ENCODE measurements around the gene SPDYC.

Gene SPDYC, protein sequence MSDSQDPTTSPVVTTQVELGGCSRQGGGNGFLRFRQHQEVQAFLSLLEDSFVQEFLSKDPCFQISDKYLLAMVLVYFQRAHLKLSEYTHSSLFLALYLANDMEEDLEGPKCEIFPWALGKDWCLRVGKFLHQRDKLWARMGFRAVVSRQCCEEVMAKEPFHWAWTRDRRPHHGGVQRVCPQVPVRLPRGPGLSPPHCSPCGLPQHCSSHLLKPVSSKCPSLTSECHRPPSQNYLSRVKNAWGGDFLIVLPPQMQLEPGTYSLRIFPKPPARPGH

DNA sequence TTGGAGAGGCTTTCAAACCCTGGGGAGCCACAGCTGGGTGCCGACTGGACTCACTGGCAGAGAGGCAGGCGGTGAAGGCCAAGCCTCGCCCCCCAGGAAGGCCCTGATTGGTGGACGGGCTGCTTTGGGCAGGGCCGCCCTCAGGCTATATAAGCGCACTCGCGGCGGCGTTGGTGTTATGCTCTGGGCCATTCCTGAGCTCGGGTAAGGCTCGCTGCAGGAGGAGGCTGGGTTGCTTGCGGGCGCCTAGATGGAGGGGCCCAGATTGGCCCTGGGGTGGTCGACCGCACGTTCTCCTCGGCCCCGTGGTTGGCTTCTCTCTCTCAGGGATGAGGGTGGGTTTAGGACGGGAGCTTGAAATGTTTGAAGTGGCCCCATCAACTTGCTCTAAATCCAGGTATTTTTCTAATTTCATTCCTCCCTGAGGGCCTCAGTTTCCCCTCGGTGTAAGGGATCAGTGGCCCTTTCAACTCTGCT is at the start of gene SPDYC:
Gene SPDYC (plus strand): TSS at position 176 of the 477 bp plus-strand sequence. CDS start 1,125 bp downstream, outside the sequence.
- no peak for DNase-seq

DNA sequence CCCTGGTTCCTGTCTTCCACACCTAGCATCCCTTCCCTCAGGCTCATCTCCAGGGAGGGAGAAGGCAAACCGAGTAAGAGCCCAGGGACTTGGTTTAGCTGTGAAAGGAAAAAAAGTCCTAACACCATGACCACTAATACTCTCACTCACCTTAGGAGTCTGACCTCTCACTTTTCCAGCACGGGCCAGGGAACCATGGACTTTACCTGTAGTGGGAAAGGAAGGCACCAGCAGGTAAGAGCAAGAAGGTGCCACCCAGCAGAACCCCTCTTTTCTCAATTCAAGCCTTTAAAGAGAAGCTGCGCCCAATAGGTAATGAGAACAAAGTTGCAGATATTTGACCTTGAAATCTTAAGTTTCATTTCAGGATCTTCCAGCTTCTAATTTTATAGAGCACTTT is 49.2 kb upstream of the SPDYC start:
- DNase-seq: no peak

DNA sequence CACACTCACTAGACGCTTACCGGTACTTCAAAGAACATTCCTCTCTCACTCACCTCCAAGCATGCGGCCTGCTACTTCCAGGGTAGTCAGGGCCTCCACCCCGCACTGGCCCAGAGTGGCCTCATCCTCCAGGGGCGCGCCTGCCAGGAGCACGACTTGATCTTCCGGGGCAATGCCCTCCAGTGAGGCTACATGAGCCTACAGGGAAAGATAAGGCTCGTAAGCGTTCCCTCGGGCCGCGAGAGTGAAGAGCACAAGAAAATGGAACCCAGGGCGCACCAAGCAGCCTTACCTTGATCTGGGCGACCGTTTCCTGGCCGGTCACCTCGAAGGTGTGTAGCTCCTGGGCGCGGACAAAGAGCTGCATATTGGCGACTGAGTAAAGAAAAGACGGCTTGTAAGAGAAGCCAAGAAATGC is 48.6 kb upstream of the SPDYC start:
- no peak for DNase-seq

DNA sequence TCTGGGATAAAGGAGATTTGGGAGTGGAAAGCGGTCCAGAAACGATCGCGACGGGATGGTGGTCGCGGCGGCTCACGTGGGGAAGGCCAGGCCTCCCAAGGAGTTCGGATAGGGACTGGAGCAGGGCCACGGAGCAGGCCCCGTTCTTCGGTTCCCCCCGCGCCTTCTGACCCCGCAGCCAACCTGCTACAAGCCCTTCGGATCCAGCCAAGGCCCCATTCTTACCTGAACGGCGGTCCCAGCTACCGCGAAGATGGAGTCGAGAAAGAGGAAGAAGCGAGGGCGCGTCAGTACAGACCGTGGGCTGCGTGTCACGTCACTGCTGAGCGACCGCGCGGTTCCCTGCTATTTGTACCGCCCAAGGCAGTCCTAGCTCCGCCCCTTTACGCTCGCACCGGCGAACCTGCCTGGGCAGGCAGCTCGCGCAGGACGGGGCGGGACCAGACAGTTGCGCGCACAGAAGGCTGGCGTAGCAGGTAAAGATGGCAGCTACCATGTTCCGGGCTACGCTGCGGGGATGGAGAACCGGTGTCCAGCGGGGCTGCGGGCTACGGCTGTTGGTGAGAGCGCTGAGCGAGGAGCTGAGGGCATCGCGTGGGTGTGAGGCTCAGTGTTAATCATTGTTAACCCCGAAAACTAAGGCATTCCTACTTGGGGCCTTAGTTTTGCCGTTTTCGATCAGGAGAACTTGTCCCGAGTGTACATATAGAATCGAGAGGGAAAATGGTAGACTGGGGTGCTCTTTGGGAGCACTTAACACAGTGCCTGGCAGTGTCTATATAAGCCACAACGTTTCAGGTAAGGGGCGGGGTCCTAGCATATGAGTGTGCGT is 48.0 kb upstream of the SPDYC start, which contains the start of the genes FAU and MRPL49:
Gene FAU (minus strand): TSS at position 270 of the 832 bp plus-strand sequence. CDS start 321 bp downstream, outside the sequence.
Gene MRPL49 (plus strand): TSS at position 457 of the 832 bp plus-strand sequence. CDS start 26 bp downstream, at position 483.
- DNase-seq: peak; percentile 95

DNA sequence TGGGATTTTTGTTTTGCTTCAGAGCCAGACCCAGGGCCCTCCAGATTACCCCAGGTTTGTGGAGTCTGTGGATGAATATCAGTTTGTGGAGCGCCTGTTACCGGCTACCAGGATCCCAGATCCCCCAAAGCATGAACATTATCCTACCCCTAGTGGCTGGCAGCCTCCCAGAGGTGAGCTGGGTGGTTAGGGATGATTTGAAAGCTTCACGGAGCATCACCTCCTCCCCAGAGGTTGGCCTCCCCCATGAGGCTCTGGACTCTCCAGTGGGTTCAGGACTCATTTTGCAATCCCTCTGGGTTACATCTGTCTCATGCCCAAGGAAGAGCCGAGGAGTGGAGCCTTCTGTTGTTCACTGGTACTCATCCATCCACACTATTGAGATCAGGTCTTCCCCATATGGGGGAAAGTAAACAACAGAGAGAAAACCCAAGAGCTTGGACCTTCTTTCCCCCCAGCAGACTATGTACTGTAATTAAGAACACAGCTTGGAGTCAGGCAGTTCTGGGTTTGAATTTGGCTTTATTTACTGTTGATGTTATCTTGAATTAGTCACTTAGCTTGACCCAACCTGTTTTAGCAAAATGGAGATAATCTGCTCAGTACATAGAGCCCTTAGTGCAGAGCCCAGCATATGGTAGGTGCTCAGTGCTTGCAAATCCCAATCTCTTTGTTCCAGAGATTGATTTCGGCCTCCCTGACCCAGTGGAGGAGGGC is 45.4 kb upstream of the SPDYC start:
- DNase-seq: no peak

GRCh38 chr11:65125197-65126056 is 44.6 kb upstream of the SPDYC start:
- no peak for DNase-seq

- no peak for DNase-seq
Measured at GRCh38 chr11:65126624-65127274, 43.3 kb upstream of the SPDYC start.

- no peak for DNase-seq
Measured at GRCh38 chr11:65127473-65128181, 42.4 kb upstream of the SPDYC start.

- DNase-seq: no peak
Measured at GRCh38 chr11:65128182-65129145, 41.6 kb upstream of the SPDYC start.

DNA sequence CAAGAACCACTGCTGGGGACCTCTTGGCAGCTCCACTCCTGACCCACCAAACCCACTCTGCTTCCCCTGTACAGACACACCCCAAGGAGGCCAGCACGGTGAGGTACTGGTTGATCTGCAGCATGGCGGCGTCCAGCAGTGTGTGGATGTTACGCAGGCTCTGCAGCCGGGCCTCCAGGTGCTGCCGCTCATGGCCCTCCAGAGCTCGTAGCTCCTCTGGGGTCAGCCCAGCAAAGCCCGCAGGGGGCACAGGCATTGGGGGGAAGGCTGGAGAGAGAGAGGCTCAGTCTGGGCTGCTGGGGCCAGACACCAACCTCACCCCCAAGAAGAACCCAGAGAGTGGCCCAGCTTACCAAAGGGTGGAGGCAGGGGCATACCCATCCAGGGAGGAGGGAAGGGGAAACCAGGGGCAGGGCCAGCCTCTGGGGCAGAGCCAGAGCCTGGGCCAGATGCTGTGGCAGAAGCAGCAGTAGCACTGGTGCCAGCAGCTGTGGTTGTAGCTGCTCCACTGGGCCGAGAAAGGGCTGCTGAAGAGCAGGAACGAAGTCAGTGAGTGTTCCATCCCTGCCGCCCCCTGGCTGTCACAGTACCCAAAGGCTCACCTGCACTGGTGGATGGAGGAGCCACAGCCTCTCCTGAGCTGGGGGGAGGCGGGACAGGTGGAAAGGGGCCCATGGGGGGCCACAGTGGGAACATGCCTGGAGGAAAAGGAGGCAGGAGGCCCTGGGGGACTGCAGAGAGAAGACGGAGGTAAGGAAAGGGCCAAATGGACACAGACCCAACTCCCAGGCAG is 40.2 kb upstream of the SPDYC start:
- no peak for DNase-seq

GRCh38 chr11:65130631-65131416 is 39.2 kb upstream of the SPDYC start:
- DNase-seq: no peak

DNA sequence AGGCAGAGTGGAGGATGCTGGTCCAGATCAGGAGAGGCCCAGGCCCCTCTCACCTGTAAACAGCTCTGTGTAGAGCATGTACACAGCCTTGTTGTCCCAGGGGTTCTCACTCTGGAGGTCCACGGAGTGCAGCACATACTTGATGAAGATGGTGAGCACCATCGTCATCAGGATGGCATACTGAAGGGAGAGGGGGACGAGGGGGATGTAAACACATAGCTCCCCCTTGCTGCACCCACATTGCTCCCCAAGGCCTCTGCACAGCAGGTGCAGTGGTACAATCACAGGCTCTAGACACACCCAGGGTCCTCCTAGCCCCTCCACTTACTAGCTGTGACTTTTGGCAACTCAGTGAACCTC is 38.6 kb upstream of the SPDYC start:
- DNase-seq: no peak

- DNase-seq: no peak
Measured at GRCh38 chr11:65131895-65132237, 38.2 kb upstream of the SPDYC start.

DNA sequence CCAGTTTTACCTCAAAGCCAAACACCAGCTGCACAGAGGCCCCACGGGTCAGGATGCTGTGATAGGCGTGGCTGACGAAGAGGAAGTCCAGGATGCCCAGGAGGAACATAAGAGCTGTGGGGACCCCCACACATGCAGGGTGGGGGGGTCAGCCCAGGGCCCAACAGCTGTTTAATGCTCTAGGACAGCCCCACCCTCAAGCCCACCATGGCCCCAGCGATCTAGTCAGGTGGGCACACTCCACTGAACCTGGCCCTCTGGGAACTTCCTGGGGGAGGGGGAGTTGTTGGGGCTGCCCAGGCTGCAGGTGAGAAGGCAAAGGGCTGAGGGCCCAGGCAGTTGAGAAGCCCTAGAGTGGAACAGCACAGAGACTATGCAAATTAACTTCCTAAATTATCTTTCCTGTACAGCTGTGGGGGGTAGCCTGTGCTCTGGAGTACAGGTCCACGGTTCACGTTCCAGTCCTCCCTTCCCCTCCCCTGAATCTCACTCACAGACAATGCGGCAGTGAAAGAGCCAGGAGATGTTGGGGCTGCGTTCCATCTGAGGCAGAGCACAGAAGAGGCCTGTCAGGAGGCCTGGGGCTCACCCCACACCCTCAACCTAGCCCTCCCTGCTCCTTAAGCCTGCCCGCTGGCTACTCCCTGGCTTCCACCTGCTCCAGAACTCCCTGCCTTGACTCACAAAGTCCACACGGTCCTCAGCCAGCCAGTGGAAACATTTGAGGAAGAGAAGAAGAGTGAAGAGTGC is 37.6 kb upstream of the SPDYC start:
- no peak for DNase-seq

DNA sequence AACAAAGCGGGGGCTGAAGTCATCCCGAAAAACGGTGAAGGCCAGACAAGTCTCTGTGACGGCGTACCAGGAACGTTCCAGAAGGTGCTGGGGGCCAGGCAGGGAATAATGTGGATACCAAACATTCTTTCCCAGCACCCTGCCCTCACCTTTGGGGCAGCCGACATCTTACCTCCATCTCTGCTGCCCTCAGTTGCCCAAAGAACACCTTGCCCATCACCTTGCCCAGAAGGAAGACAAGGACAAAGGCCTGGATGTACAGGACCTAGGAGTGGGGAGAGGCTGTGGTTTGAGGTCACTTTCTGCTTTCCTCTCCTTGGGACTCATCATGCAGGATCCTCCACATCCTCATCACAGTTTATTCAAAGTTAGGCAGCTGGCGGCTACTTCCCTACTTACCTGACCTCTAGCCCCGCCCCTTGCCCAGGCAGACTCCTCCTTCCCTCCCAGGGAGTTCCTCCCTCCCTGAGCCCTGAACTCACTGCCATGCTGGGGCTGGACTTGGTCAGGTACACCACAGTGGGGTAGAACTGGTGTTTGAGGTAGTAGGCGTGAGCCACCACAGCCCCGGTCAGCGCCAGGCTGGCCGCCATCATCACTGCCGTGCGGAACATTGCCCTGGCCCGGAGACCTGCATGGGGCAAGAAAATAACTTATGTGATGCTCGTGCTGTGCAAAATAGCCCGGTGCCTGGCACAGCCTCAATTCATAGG is 36.9 kb upstream of the SPDYC start:
- DNase-seq: no peak

- DNase-seq: no peak
Measured at GRCh38 chr11:65133724-65134123, 36.3 kb upstream of the SPDYC start.
